Activated T-cell treated with anti-CD3 and anti-CD28 coated beads for 1 hour (primary cell): ENCODE results near the gene TMEM52B.
A peak's percentile ranks its signal among the peaks of the same experiment; 100 is the strongest.
"Not testable (repeated sequence)": the region's sequence is repeated elsewhere in the genome, so short reads cannot be mapped to it uniquely, and the experiment has no call there.

Experiments
- DNase-seq: peaks from one replicate; pipeline ENCODE4 v3.0.0-alpha.2; 2020; ENCODE audit warnings: low read depth

Gene TMEM52B

GRCh38 chr12:10171973-10172728, 6.7 kb upstream of the TMEM52B start, which contains the start of gene OLR1:
Gene OLR1, minus strand, starts transcription at chr12:10172132. Its CDS starts 55 bp downstream, at chr12:10172077.
- no peak for DNase-seq

GRCh38 chr12:10174986-10175614, 3.7 kb upstream of the TMEM52B start:
- no peak for DNase-seq

- no peak for DNase-seq
Observed at GRCh38 chr12:10175846-10176636, 2.8 kb upstream of the TMEM52B start.

GRCh38 chr12:10179776-10180181, 947 bp downstream of the TMEM52B start:
- DNase-seq, result no peak

- no peak for DNase-seq
Observed at GRCh38 chr12:10182354-10183049, 3.7 kb downstream of the TMEM52B start.

- DNase-seq, result no peak
Observed at GRCh38 chr12:10184261-10184843, 5.5 kb downstream of the TMEM52B start.

- no peak for DNase-seq
Observed at GRCh38 chr12:10186299-10186698, 7.5 kb downstream of the TMEM52B start.

GRCh38 chr12:10186958-10187357, 8.1 kb downstream of the TMEM52B start:
- DNase-seq, result not testable (repeated sequence)

- DNase-seq, result no peak
Observed at GRCh38 chr12:10189653-10190052, 10.8 kb downstream of the TMEM52B start.

GRCh38 chr12:10190558-10191388, 11.9 kb downstream of the TMEM52B start:
- peak; percentile 26 for DNase-seq

- no peak for DNase-seq
Observed at GRCh38 chr12:10191865-10192264, 13.0 kb downstream of the TMEM52B start.

GRCh38 chr12:10194160-10194670, 15.4 kb downstream of the TMEM52B start:
- DNase-seq, result no peak

GRCh38 chr12:10196210-10196609, 17.4 kb downstream of the TMEM52B start:
- no peak for DNase-seq

GRCh38 chr12:10197879-10198278, 19.0 kb downstream of the TMEM52B start:
- DNase-seq, result no peak

- not testable (repeated sequence) for DNase-seq
Observed at GRCh38 chr12:10204495-10204894, 25.7 kb downstream of the TMEM52B start.

GRCh38 chr12:10205220-10205807, 26.5 kb downstream of the TMEM52B start:
- DNase-seq, result no peak

- DNase-seq, result no peak
Observed at GRCh38 chr12:10207136-10207535, 28.3 kb downstream of the TMEM52B start.

GRCh38 chr12:10210225-10210624, 31.4 kb downstream of the TMEM52B start:
- DNase-seq, result no peak

GRCh38 chr12:10211101-10211939, 32.5 kb downstream of the TMEM52B start:
- no peak for DNase-seq
